ENCODE data around the gene GDF10.

GRCh38 chr10:47337310-47337709 is 37.3 kb downstream of the GDF10 start:
- no peak for TF ChIP-seq EZH2 (IDR thresholded peaks at IDR 0.05; ENCODE audit: low read length)
- TF ChIP-seq, protein P1, sequence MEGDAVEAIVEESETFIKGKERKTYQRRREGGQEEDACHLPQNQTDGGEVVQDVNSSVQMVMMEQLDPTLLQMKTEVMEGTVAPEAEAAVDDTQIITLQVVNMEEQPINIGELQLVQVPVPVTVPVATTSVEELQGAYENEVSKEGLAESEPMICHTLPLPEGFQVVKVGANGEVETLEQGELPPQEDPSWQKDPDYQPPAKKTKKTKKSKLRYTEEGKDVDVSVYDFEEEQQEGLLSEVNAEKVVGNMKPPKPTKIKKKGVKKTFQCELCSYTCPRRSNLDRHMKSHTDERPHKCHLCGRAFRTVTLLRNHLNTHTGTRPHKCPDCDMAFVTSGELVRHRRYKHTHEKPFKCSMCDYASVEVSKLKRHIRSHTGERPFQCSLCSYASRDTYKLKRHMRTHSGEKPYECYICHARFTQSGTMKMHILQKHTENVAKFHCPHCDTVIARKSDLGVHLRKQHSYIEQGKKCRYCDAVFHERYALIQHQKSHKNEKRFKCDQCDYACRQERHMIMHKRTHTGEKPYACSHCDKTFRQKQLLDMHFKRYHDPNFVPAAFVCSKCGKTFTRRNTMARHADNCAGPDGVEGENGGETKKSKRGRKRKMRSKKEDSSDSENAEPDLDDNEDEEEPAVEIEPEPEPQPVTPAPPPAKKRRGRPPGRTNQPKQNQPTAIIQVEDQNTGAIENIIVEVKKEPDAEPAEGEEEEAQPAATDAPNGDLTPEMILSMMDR (optimal IDR thresholded peaks at IDR 0.05 in 1 of 3, IDR thresholded peaks at IDR 0.05 in 1 of 3, conservative IDR thresholded peaks at IDR 0.05 in 1 of 3; ENCODE audit: extremely low read depth in 1 of 3, insufficient read depth in 2 of 3, low read length in 3 of 3) = no peak

All from keratinocyte (primary cell).